RWPE2 (cell line): Measurements from ENCODE around the gene GMEB2.
"Not testable (repeated sequence)": the region's sequence is repeated elsewhere in the genome, so short reads cannot be mapped to it uniquely, and the experiment has no call there.

Source experiments
- ATAC-seq: fragments of 200-7000 bp; cut with Tn5 transposase; 3 replicates; pipeline ENCODE4 v1.9.1; 2021; ENCODE audit warnings: low read depth
- DNase-seq: peaks from one replicate; pipeline ENCODE4 v3.0.0-alpha.2; 2020; ENCODE audit warnings: low spot score
- H3K27ac ChIP-seq: fragments of 450-650 bp; 2 replicates; pipeline ENCODE4 v1.5.1; 2017; ENCODE audit warnings: mild to moderate bottlenecking; ENCODE audit not compliant: poor library complexity, severe bottlenecking
- H3K27me3 ChIP-seq: fragments of 250-450 bp; sonication (Bioruptor Pico); 2 replicates; pipeline ENCODE4 v1.5.1; 2021; ENCODE audit warnings: mild to moderate bottlenecking, moderate library complexity; ENCODE audit not compliant: insufficient read depth, poor library complexity, severe bottlenecking
- H3K36me3 ChIP-seq: fragments of 250-450 bp; sonication (Bioruptor Pico); 2 replicates; pipeline ENCODE4 v1.5.1; 2020; ENCODE audit warnings: low read depth, mild to moderate bottlenecking, moderate library complexity
- H3K4me1 ChIP-seq: fragments of 250-450 bp; sonication (Bioruptor Pico); 2 replicates; pipeline ENCODE4 v1.5.1; 2021; ENCODE audit warnings: mild to moderate bottlenecking, moderate library complexity; ENCODE audit not compliant: insufficient read depth, poor library complexity, severe bottlenecking
- H3K4me3 ChIP-seq: fragments of 250-450 bp; sonication (Bioruptor Pico); 2 replicates; pipeline ENCODE4 v1.5.1; 2021; ENCODE audit warnings: mild to moderate bottlenecking, moderate library complexity; ENCODE audit not compliant: severe bottlenecking
- H3K9me3 ChIP-seq: fragments of 250-450 bp; sonication (Bioruptor Pico); 2 replicates; pipeline ENCODE4 v1.5.1; 2021; ENCODE audit warnings: mild to moderate bottlenecking, moderate library complexity; ENCODE audit not compliant: severe bottlenecking
- TF ChIP-seq, protein P1 (sequence below): fragments of 450-650 bp; IDR thresholded peaks from one replicate; pipeline ENCODE4 v1.5.1; 2017; ENCODE audit warnings: mild to moderate bottlenecking, moderate library complexity; ENCODE audit not compliant: poor library complexity, severe bottlenecking

The GMEB2 gene

DNA sequence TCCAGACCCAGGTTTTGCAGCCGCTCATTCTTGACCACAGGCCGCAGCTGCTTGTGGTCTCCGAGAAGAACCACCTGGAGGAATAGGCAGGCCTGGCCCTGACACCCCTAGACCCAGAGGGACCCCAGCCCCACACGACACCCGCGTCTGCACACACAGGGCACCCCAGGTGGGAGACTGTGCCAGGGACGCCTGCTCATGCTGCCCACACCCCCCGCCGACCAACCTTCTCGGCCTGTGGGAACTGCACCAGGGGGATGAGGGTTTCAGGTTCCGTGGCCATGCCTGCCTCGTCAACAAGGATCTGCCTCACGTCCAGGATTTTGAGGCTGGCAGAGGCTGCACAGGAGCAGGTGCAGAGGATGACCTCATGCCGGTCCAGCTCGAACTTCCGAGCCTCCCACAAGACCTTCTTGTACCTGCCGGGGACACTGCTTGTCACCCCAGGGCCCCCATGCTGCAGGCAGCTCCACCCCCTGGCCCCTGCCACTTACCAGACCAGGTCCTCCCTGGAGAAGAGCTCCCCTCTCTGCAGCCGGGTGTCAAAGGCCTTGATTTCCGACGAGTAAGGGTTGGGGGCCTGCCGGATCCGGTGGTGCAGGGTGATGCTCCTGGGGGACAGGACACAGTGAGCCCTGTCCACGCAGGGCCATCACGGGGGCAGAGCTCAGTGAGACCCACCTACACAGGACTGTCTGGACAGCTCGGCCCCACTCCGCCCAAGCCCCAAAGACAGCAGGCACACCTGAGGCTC is 65.9 kb downstream of the GMEB2 start:
- Histone ChIP-seq H3K27ac (no peak overlapping the region), H3K4me1 (no peaks in the 10 kb centered on the region), H3K4me3 (no peak overlapping the region), H3K9me3 (no peaks in the 10 kb centered on the region), H3K27me3 (no peaks in the 10 kb centered on the region), H3K36me3 (peaks cover 43% of the 10 kb centered on the region)
- ATAC-seq = no peak
- DNase-seq = peak; percentile 88
- TF ChIP-seq, protein P1, sequence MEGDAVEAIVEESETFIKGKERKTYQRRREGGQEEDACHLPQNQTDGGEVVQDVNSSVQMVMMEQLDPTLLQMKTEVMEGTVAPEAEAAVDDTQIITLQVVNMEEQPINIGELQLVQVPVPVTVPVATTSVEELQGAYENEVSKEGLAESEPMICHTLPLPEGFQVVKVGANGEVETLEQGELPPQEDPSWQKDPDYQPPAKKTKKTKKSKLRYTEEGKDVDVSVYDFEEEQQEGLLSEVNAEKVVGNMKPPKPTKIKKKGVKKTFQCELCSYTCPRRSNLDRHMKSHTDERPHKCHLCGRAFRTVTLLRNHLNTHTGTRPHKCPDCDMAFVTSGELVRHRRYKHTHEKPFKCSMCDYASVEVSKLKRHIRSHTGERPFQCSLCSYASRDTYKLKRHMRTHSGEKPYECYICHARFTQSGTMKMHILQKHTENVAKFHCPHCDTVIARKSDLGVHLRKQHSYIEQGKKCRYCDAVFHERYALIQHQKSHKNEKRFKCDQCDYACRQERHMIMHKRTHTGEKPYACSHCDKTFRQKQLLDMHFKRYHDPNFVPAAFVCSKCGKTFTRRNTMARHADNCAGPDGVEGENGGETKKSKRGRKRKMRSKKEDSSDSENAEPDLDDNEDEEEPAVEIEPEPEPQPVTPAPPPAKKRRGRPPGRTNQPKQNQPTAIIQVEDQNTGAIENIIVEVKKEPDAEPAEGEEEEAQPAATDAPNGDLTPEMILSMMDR = no peak

DNA sequence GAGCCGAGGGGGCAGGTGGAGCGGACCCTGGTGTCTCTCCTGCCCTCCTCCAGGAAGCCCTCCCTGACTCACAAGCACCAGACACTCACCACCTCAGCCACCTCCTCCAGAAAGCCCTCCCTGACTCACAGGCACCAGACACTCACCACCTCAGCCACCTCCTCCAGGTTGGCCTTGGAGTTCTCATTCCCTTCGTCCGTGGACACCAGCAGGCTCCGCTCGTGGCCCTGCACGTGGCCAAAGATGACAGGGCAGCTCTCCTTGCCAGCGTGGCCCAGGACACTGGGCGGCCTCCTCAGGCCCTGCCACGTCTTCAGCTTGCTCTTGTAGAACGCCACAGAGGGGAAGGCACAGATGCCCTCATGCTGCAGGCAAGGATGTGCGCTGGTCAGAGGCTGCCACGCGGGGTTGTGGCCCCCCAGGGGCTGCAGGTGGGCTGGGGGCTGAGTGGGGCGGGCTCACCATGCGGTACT is 66.5 kb downstream of the GMEB2 start:
- DNase-seq (no peak), ATAC-seq (no peak)
- Histone ChIP-seq H3K27me3 (no peaks in the 10 kb centered on the region), H3K9me3 (no peaks in the 10 kb centered on the region), H3K4me1 (no peaks in the 10 kb centered on the region), H3K27ac (no peak overlapping the region), H3K4me3 (no peak overlapping the region), H3K36me3 (peaks cover 38% of the 10 kb centered on the region)
- TF ChIP-seq, protein P1 = no peak

DNA sequence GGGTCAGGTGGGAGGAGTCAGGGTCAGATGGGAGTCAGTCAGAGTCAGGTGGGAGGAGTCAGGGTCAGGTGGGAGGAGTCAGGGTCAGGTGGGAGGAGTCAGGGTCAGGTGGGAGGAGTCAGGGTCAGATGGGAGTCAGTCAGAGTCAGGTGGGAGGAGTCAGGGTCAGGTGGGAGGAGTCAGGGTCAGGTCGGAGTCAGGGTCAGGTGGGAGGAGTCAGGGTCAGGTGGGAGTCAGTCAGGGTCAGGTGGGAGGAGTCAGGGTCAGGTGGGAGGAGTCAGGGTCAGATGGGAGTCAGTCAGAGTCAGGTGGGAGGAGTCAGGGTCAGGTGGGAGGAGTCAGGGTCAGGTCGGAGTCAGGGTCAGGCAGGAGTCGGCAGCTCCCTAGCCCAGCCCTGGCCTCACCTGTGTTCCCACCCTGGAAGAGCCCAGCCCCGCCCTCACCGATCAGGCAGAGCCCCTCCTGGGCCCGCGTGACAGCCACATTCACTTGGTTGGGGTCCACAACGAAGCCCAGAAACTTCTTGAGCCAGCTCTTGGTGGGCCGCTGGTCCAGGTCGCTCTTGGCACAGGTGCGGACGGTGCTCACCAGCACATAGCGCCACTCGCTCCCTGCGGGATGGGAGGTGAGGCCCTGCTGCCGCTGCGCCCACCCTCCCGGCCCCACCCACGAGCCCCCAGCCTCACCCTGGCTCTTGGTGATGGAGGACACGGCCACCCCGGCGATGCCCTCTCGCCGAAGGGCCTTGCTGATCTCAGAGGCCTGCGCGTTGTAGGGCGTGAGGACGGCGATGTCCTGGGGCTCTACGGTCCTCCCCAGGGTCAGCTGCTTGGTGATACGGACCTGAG is 67.2 kb downstream of the GMEB2 start:
- ATAC-seq, H3K4me3 ChIP-seq, H3K27me3 ChIP-seq, H3K9me3 ChIP-seq, H3K4me1 ChIP-seq, H3K27ac ChIP-seq: not testable (repeated sequence)
- peaks cover 38% of the 10 kb centered on the region for H3K36me3 ChIP-seq
- peak; percentile 86 for DNase-seq

DNA sequence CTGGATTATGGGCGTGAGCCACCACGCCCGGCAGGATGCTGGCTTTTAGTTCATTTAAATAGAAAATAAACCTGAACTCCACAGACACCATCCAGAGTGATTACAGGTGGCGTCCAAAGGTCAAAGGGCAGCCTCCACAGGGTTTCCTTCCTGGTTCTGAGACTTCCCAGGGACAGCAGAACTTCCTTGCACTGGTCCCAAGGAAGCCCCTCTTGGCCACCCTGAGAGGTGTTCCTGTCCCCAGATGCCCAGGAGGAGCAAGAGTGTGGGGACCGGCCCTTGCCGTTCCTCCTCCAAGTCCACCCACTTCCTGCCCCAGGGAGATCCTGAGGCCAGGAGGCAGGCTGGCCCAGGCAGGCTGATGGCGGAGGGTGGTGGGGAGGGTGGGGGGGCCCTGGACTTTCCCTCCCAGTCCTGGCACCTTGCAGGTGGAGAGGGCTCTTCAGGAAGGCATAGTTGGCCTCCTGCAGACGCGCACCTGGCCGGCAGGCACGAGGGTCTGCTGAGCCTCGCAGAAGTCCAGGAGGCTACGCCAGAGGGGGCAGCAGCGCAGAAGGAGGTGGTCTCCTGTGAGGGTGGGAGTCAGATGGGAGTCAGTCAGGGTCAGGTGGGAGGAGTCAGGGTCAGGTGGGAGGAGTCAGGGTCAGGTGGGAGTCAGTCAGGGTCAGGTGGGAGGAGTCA is 68.0 kb downstream of the GMEB2 start:
- no peak overlapping the region for H3K27ac ChIP-seq

More for the DNA sequence above, 68.0 kb downstream of the GMEB2 start:
- ATAC-seq = no peak
- Histone ChIP-seq H3K36me3 (peaks cover 37% of the 10 kb centered on the region), H3K9me3 (no peaks in the 10 kb centered on the region), H3K27me3 (no peaks in the 10 kb centered on the region), H3K4me1 (no peaks in the 10 kb centered on the region), H3K4me3 (no peak overlapping the region)
- no peak for DNase-seq
- TF ChIP-seq, protein P1 = no peak
